Heart right ventricle (tissue), 16 donors: Measurements from ENCODE around the gene SHISAL1. TPM values are rescaled to one million over a fixed set of nuclear protein-coding genes. Genes with fewer than 3 reads are reported as not detected.

Source experiments
- ATAC-seq, 8 donors: fragments of 200-7000 bp; cut with Tn5 transposase; one replicate each; pipeline ENCODE4 v1.9.1; 2020; ENCODE audit warnings: mild to moderate bottlenecking in 8 of 8, moderate library complexity in 8 of 8, moderate number of reproducible peaks in 1 of 8
- DNase-seq, 2 donors: peaks; one replicate each; pipeline ENCODE4 v3.0.0-alpha.2; 2020
- H3K27ac ChIP-seq, 10 donors: fragments of 200-600 bp; sonication (generic) in 2 of 10; one replicate each; pipeline versions ENCODE4 v1.5.0 to v1.8.0; 2020 to 2022; ENCODE audit warnings: mild to moderate bottlenecking in 3 of 10
- H3K27me3 ChIP-seq, 7 donors: fragments of 200-600 bp; one replicate each; pipeline ENCODE4 v1.8.0; 2021 to 2022; ENCODE audit warnings: mild to moderate bottlenecking in 2 of 7
- H3K36me3 ChIP-seq, 9 donors: fragments of 200-600 bp; sonication (generic) in 1 of 9; one replicate each; pipeline versions ENCODE4 v1.5.0 to v1.8.0; 2020 to 2022; ENCODE audit warnings: mild to moderate bottlenecking in 2 of 9
- H3K4me1 ChIP-seq, 9 donors: fragments of 200-600 bp; sonication (generic) in 1 of 9; one replicate each; pipeline versions ENCODE4 v1.5.0 to v1.8.0; 2020 to 2022; ENCODE audit warnings: mild to moderate bottlenecking in 4 of 9
- H3K4me3 ChIP-seq, 10 donors: fragments of 200-600 bp; sonication (generic) in 2 of 10; one replicate each; pipeline versions ENCODE4 v1.5.0 to v1.8.0; 2020 to 2022; ENCODE audit warnings: mild to moderate bottlenecking in 7 of 10, moderate library complexity in 2 of 10
- H3K9me3 ChIP-seq, 11 donors: fragments of 200-600 bp in 10 of 11; sonication (generic) in 2 of 11; one replicate each; pipeline versions ENCODE4 v1.5.0 to v1.8.0; 2013 to 2022; ENCODE audit warnings: mild to moderate bottlenecking in 2 of 11, control low read depth in 1 of 11, moderate library complexity in 1 of 11
- WGBS, 2 donors: extraction: QIAGEN DNeasy Blood & Tissue Kit; methylation state at CpG; one replicate each; pipeline ENCODE4 v1.1.7; 2013; ENCODE audit warnings: inconsistent platforms in 1 of 2; 5-methylcytosine and 5-hydroxymethylcytosine counted together
- intact Hi-C, 10 donors: fragments of 100-400 bp; cut with DNase I; formaldehyde crosslinking; loops; one replicate each; pipeline versions ENCODE4 v1.11.1 to v1.14.2; 2022
- polyA plus RNA-seq, 2 donors: library from polyadenylated mRNA; stranded (reverse); fragments of 200-250 nt; gene quantifications; one replicate each; pipeline ENCODE4 v1.2.3, GENCODE V29; 2013
- total RNA-seq, 10 donors: library from RNA; stranded (reverse); fragmentation: NEBNext Ultra II Directional in 3 of 10; extraction: Animal tissue kit (Norgen Biotek cat#: 25700) in 3 of 10; gene quantifications; one replicate each; pipeline versions ENCODE4 v1.2.1 to v1.2.4, GENCODE V29; 2021 to 2023
- TF ChIP-seq, protein P1 (sequence below), 9 donors: fragments of 200-600 bp; sonication (generic) in 2 of 9; IDR thresholded peaks; one replicate each; pipeline versions ENCODE4 v1.5.0 to v1.8.0; 2021 to 2022; ENCODE audit warnings: antibody characterized with exemption in 9 of 9, mild to moderate bottlenecking in 5 of 9, moderate library complexity in 1 of 9
- donor health status: Arrhythmogenic right ventricular cardiomyopathy.
- donor health status: ischemic (EF 13 %, LVEDD 7.1; RV severe dilation, severe dysfunction).
- donor health status: healthy with polysubstance abuse.
- donor health status: DM: no; HTN: yes; CAD: no.
- donor health status: DM: no; HTN: no; CAD: no.
- donor health status: ischemic (EF 25% LVEDD 6.9; RV normal size, moderate dysfunction).
- donor health status: ischemic (EF 25% LVEDD 5.7; RV mildly dilated, moderate dysfunction).
- donor health status: healthy.
- donor health status: DM: yes; HTN: yes; CAD: no.
- donor health status: Ischemic cardiomyopathy.
- donor health status: ischemic (EF 35%, LVEDD 5.7; RV mildly dilated, moderate dysfunction).
- donor health status: nonischemic (EF 11% LVEDD 7.7; RV severe dilation, severe dysfunction).
- donor health status: DM: yes; HTN: yes; CAD: no.
- donor health status: PGD.
- donor health status: ischemic (EF 29% LVEDD 5.4; RV normal size, mild dysfunction).
- donor health status: nonischemic (EF 23%, LVEDD 6.1; RV moderate dilation, normal function).

The SHISAL1 gene
- total and polyA plus RNA-seq, 12 donors = 0.15 to 1.7 (median 0.63) TPM

DNA sequence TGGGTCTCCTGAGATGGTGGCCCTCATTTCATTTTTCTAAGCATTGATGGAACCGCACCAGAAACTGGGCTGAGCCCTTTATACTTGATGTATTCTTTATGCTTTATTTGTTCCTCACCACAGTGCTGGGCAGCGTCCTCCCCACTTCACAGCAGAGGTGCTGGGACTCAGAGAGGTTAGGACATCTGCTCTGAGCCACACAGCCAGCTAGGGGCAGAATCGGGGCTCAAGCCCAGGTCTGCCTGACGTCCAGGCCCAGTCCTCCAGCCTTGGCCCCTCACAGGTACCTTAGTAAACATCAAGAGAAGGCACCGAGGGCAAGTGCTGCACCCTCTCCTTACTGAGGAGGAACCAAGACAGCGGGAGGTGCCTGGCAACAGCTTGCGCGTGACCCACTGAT lies 20.2 kb upstream of the SHISAL1 start:
- peaks cover 4 to 25% (median 13%) of the 10 kb centered on the region in 9 donors for H3K4me1 ChIP-seq
- H3K9me3 ChIP-seq = no peaks in the 10 kb centered on the region
- peaks cover 8 to 58% (median 41%) of the 10 kb centered on the region in 7 donors for H3K27me3 ChIP-seq
- WGBS, 2 donors = 90% methylated on average over 8 of the region's 8 CpGs
- no peak overlapping the region for H3K27ac ChIP-seq
- TF ChIP-seq, protein P1, sequence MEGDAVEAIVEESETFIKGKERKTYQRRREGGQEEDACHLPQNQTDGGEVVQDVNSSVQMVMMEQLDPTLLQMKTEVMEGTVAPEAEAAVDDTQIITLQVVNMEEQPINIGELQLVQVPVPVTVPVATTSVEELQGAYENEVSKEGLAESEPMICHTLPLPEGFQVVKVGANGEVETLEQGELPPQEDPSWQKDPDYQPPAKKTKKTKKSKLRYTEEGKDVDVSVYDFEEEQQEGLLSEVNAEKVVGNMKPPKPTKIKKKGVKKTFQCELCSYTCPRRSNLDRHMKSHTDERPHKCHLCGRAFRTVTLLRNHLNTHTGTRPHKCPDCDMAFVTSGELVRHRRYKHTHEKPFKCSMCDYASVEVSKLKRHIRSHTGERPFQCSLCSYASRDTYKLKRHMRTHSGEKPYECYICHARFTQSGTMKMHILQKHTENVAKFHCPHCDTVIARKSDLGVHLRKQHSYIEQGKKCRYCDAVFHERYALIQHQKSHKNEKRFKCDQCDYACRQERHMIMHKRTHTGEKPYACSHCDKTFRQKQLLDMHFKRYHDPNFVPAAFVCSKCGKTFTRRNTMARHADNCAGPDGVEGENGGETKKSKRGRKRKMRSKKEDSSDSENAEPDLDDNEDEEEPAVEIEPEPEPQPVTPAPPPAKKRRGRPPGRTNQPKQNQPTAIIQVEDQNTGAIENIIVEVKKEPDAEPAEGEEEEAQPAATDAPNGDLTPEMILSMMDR (IDR thresholded peaks at IDR 0.05) = no peak
- intact Hi-C loops = loop anchor here in 4 of 10 donors (10.0 kb wide), 3 partner anchors 188 to 338 kb away; no protein-coding TSS in a partner anchor
- no peaks in the 10 kb centered on the region for H3K36me3 ChIP-seq
- no peak overlapping the region for H3K4me3 ChIP-seq
- ATAC-seq (no peak), DNase-seq (no peak)

DNA sequence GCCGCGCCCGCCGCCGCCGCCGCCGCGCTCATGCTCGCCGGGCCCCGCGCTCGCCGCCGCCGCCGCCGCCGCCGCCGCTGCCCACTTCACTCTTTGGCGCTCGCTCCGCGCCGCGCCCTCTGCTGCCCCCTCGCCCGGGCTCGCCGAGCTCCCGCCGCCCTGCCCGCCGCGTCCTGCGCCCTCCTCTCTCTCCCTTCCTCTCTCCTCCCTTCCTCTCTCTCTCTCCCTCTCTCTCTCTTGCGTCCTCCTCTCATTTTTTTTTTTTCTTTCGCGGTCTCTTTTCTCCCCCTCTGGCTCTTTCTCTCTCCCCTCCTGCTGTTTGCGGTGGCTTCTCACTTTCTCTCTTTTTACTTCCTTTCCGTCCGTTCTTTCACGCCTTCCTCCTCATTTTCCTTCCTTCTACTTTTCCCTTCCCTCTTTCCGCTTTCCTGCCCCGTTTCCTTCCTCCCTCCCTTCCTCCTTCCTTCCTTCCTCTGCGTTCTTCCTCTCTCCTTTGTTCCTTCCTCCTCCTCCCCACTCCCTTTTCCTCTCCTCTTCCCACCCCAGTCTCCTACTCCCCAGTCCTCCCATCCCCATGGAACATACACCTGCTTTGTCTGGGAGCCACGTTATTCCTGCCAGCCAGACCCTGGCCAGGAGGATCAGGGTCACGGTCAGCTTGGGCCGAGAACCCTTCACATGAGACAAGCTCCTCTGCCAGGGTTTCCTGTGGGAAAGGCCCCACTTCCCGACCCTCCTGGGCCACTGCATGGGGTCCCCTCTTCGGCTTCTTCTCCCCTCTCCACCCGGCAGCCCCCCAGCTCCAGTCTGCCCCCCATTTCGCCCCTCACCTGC lies 19.3 kb upstream of the SHISAL1 start:
- Histone ChIP-seq H3K27me3 (peaks cover 8 to 58% (median 41%) of the 10 kb centered on the region in 7 donors), H3K36me3 (no peaks in the 10 kb centered on the region), H3K9me3 (no peaks in the 10 kb centered on the region), H3K4me3 (peak overlapping the region in 7 of 10 donors; percentile 24 to 41 (median 39)), H3K4me1 (peaks cover 4 to 17% (median 7%) of the 10 kb centered on the region in 9 donors), H3K27ac (no peak overlapping the region)
- ATAC-seq (peak in 4 of 8 donors; percentile 49 to 70 (median 57)), DNase-seq (peak in 1 of 2 donors; percentile 48)
- intact Hi-C loops = loop anchor here in 4 of 10 donors (10.0 kb wide), 3 partner anchors 187 to 337 kb away; no protein-coding TSS in a partner anchor
- WGBS, 2 donors = 10 to 22% methylated on average over 26 to 47 of the region's 55 CpGs
- TF ChIP-seq, protein P1 (IDR thresholded peaks at IDR 0.05) = peak in 3 of 9 donors; percentile 14 to 26 (median 16)

DNA sequence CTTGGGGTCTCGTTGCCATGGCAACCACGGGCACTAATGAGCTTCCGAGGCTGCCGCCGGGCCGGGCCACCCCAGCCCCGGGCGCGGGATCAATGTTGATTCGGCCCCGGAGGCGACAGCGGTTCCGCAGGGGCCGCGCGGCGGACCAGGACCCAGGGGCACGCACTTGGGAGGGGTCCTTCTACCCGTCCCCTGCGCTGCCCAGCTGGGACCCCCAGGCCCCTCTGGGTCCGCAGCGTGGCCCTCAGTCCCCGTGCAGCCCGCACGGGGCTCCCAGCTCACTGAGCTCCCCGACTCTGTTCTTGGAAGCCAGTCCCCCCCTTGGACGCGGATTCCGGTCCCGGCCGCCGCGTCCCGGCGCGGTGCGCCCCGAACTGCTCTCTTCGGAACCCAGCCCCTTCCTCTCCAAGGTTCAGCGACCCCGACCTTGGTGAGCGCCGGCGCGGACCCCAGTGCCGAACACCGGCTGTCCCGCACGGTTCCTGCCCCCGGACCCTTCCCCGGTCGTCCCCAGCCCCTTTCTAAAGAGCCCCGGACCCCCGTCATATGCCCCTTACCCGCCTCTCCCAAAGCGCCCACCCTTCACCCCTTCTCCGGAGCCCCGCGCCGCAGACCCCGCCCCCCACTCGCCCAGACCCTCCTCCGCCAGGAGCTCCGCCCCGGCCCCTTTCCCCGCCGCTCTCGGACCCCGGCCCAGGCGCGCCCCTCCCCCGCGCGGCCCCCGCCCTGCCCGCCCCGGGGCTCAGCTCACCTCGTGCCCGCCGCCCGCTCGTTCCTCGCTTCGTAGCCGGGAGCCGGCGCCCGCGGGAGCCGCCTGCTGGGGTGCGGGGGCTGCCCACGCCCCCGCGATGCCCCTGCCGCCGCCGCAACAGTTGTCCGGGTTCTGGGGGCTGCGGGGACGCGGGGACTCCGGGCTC lies 18.3 kb upstream of the SHISAL1 start:
- H3K36me3 ChIP-seq = no peaks in the 10 kb centered on the region
- DNase-seq (no peak), ATAC-seq (peak in 1 of 8 donors; percentile 13)
- no peaks in the 10 kb centered on the region for H3K9me3 ChIP-seq
- H3K27ac ChIP-seq = peak overlapping the region in 1 of 10 donors; percentile 28
- H3K4me1 ChIP-seq = peaks cover 4 to 23% (median 12%) of the 10 kb centered on the region in 9 donors
- 3 to 4% methylated on average over 75 to 103 of the region's 103 CpGs for WGBS, 2 donors
- H3K27me3 ChIP-seq = peaks cover 8 to 59% (median 41%) of the 10 kb centered on the region in 7 donors
- intact Hi-C loops = loop anchor here in 4 of 10 donors (10.0 kb wide), 3 partner anchors 186 to 336 kb away; no protein-coding TSS in a partner anchor
- TF ChIP-seq, protein P1 (IDR thresholded peaks at IDR 0.05) = no peak
- peak overlapping the region in 9 of 10 donors; percentile 25 to 50 (median 46) for H3K4me3 ChIP-seq
